Measurements from ENCODE around the gene ANKRD13A.
"Not testable (repeated sequence)": the region's sequence is repeated elsewhere in the genome, so short reads cannot be mapped to it uniquely, and the experiment has no call there.

Gene ANKRD13A

GRCh38 chr12:109983432-109984142 is 15.6 kb upstream of the ANKRD13A start:
- in situ Hi-C loops (cut with MboI; ENCODE audit: low sequenced_read_pairs): no loop called here

DNA sequence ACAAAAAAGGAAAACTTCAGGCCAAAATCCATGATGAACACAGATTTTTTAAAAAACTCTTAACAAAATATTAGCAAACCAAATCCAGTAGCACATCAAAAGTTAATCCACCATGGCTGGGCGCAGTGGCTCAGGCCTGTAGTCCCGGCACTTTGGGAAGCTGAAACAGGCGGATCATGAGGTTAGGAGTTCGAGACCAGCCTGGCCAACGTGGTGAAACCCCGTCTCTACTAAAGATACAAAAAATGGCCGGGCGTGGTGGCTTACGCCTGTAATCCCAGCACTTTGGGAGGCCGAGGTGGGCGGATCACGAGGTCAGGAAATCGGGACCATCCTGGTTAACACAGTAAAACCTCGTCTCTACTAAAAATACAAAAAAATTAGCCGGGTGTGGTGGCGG is 13.0 kb upstream of the ANKRD13A start:
- in situ Hi-C loops (cut with MboI; ENCODE audit: low sequenced_read_pairs): not testable (repeated sequence)

- in situ Hi-C loops (cut with MboI; ENCODE audit: low sequenced_read_pairs): no loop called here
Measured at GRCh38 chr12:109987615-109988014, 11.6 kb upstream of the ANKRD13A start.

DNA sequence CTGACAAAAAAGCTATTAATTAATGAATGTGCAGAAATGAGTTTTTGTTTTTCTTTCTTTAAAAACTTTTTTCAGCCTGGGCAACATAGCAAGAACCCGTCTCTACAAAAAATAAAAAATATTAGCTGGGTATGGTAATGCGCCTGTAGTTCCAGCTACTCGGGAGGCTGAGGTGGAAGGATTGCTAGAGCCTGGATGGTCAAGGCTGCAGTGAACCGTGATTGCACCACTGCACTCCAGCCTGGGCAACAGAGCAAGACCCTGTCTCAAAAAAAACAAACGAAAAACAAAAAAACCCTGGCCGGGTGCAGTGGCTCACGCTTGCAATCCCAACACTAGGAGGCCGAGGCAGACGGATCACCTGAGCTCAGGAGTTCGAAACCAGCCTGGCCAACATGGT is 11.0 kb upstream of the ANKRD13A start:
- in situ Hi-C loops (cut with MboI; ENCODE audit: low sequenced_read_pairs): no loop called here

- in situ Hi-C loops (cut with MboI; ENCODE audit: low sequenced_read_pairs): no loop called here
Measured at GRCh38 chr12:109988903-109989302, 10.3 kb upstream of the ANKRD13A start.

DNA sequence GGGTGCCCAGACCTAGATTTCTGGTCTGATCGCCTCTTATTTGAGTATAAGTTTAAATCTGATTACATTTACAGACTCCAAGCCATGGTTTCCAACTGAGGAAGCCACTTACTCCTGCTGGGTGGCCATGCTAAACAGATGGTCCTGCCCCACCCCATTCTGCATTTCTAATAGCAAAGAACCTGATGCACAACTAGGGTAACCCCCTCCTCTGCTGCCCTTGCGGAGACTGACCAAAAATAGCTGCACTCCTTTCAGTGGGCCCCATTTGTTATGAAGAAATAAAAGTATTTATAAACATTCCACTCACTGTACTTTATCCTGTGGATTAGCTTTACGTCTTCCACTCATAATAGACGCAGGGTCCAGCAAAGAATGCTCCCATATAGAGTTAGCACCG is 9.8 kb upstream of the ANKRD13A start:
- in situ Hi-C loops (cut with MboI; ENCODE audit: low sequenced_read_pairs): no loop called here

- in situ Hi-C loops (cut with MboI; ENCODE audit: low sequenced_read_pairs): no loop called here
Measured at GRCh38 chr12:109991586-109991985, 7.6 kb upstream of the ANKRD13A start.

DNA sequence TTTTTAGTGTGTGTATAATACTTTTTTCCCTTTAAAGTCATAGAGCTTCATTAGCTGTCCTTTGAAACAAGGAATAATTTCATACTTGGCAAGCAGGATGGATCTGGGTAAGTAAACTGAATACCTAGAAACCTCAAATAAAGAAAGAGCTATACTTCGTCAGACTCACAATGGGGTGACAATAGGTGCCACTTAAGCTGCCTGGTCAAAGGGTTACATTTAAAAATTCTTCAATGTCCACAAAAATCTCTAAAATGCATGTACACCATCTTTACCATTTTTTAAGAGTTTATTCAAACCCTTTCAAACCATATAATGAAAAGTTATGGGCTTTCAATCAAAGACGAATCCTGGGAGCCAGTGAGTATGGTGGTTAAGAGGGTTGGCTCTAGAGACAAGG is 6.1 kb upstream of the ANKRD13A start:
- in situ Hi-C loops (cut with MboI; ENCODE audit: low sequenced_read_pairs): no loop called here

DNA sequence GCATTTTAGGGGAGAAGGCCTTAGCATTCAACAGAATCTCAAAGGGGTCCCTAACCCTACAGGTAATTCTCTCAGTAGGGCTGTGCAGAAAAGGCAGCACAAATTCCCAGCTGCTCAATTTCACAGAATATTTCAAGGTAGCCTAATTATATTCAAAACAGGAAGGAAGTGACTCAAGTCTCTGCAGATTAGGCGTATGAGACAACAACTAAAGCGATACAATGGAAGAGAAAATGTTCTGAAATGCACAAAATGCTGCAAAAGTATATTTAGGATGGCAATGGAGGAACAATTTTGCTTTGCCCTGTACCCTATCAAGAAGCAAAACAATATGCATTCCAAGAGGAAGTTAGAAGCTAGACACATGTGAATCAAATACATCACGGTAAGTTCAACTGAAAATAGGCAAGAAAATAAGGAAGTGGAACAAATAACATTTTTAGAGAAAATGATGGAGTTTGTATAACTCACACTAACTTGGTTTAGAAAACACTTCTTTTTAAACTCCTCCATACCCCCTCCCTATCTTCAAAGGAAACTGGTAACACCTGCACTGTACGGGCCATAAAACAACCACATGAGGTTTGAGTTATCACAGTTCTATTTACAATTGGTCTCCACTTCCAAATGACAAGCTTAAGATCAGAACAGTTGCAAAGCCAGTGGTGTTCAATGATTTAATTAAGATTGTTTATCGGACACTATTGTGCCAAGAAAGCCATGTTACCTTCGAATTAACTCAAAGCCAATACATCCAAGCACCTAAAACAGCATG is 4.6 kb upstream of the ANKRD13A start:
- in situ Hi-C loops (cut with MboI; ENCODE audit: low sequenced_read_pairs): no loop called here

DNA sequence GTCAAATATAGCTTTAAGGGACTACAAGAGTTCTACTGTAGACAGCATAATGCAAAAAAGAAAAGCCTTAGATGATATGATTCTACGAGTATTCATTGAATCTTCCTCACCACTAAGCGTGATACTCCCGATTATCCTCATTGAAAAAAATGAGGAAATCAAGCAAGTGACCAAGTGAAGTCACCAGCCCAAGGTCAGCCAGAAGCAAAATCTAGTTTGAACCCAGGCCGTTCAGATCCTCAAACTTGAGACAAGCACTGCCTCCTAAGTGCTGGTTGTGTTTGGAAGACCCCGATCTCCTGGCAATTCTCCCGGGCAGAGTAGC is 3.9 kb upstream of the ANKRD13A start:
- in situ Hi-C loops (cut with MboI; ENCODE audit: low sequenced_read_pairs): no loop called here

DNA sequence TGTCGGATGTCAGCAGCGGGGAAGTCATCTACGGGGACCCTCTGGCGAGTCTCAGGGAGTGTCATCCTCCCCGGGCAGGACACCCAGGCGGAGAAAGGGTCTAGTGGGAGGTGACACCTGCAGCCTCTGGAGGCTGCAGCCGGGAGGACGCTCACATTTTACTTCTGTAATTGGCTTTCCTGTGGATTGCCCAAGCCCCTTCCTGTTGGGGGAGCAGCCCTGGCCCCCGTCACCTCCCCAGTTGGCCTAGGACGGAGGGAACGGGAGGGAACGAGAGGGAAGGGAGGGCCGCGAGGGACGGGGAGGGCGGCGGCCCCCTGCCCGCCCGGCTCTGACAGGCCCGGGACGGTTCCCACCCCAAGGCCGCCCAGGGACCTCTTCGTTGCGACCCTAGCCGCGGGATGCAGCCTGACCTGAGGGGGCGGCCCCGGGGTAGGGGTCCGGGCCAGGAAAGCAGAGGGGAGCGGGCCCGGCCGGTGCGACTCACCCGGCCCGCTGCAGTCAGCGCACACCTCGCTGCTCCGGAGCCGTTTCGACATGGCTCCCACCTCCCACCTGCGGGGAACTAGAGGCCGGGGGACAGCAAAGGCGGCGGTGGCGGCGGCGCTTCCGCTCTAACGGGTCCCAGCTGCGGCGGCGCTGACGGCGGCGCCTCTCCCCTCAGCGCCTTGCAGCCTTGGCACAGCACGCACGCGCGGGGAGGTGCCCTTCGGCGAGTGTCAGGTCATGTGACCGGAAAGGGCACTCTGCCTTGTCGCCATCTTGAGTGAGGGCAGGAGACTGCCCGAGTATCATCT is 3.3 kb upstream of the ANKRD13A start, which contains the start of gene GIT2:
Gene GIT2 (minus strand): TSS at position 683 of the 797 bp plus-strand sequence. CDS start 144 bp downstream, at position 539.
- in situ Hi-C loops (cut with MboI; ENCODE audit: low sequenced_read_pairs): no loop called here

GRCh38 chr12:109996483-109996853 is 2.8 kb upstream of the ANKRD13A start:
- in situ Hi-C loops (cut with MboI; ENCODE audit: low sequenced_read_pairs): no loop called here

DNA sequence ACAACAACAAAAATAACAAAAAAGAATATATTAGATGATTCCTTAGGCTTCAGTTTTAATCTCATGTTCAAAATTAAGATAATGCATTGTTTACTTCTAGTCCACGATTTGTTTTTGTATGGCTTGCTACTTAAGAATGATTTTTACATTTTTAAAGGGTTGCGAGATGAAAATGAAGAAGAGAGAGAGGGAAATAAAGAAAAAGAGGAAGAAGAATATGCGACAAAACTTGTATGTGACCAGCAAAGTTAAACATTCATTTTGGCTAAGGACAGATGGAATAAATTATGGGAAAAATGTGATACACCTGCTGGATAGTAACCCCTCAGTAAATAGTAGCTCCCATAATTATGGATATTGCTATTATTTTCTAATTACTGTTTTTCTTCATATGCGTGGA is 1.8 kb upstream of the ANKRD13A start:
- in situ Hi-C loops (cut with MboI; ENCODE audit: low sequenced_read_pairs): no loop called here

DNA sequence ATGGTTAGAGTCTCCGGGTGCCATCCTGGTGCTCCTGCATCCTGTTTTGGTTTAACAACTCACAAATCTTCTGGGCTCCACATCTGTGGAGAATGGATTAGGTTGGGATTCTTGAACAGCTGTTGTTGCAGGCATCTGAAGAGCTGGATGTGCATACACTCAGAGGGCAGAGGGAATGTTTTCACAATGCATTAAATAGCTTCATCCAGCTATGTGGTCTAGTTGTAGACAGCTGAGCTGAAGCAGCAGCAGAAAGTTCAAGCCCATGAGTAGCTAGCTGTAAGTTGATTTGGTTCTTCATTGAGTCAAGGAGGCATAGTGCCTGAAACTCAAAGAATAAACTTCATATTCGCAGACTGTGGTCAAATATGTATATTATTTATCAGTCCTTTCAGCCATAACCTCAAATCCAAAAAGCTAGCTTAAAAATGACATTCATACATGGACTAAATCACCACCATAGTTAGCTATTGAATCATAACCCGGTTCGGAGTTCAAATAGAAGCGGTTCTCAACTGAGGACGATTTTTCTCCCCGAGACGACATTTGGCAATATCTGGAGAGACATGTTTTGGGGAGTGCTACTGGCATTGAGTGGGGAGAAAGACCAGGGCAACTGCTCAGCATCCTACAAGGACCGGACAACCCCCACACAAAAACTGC is 858 bp upstream of the ANKRD13A start:
- in situ Hi-C loops (cut with MboI; ENCODE audit: low sequenced_read_pairs): no loop called here

DNA sequence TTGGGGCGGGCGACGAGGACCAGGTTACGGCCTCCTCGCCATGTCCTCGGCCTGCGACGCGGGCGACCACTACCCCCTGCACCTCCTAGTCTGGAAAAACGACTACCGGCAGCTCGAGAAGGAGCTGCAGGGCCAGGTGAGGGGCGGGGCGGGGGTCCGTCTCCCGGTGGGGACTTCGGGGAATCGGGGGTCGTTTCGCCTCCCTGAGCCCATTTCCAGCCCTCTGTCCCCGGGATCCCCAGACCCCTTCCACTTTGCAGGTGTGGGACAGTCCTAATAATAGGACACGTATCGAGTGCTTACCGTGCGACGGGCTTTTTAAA is 380 bp downstream of the ANKRD13A start:
- in situ Hi-C loops (cut with MboI; ENCODE audit: low sequenced_read_pairs): no loop called here

DNA sequence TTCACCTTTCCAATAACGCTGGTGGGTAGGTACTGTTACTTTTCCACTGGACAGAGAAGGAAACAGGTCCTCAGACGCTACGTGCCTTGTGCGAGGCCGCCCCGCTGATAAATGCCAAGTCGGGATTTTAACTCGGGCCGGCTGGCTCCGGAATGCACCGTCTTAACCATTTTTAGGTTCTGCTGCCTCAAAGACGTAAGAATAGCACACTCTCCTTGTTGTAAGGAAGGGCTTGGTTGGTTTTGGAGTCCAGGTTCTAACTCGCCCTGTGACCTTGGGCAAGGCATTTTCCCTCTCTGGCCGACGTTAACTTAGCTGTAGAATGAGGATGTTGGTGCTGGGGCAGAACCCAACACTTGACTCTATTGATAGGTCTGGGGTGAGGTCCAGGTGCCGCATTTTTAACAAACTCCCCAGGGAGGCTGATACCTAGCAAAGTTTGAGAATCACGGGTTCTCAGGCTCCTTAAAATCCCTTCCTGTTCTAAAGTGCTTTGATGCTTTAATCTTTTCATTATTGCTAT is 814 bp downstream of the ANKRD13A start:
- in situ Hi-C loops (cut with MboI; ENCODE audit: low sequenced_read_pairs): no loop called here

DNA sequence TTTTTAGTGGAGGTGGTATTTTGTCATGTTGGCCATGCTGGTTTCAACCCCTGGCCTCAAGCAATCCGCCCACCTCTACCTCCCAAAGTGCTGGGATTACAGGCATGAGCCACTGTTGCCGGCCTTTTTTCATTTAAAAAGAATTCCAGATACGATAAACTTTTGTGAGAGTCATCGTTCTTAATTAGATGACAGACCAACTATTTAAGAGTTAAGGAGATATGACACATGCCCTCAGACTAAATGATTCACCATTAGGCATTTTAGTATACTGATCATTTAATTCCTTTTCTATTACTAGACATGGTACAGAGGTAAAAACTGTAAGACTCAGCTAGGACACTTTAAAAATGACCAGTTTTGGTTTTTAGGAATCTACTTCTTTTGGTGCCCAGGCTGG is 2.4 kb downstream of the ANKRD13A start:
- in situ Hi-C loops (cut with MboI; ENCODE audit: low sequenced_read_pairs): no loop called here

DNA sequence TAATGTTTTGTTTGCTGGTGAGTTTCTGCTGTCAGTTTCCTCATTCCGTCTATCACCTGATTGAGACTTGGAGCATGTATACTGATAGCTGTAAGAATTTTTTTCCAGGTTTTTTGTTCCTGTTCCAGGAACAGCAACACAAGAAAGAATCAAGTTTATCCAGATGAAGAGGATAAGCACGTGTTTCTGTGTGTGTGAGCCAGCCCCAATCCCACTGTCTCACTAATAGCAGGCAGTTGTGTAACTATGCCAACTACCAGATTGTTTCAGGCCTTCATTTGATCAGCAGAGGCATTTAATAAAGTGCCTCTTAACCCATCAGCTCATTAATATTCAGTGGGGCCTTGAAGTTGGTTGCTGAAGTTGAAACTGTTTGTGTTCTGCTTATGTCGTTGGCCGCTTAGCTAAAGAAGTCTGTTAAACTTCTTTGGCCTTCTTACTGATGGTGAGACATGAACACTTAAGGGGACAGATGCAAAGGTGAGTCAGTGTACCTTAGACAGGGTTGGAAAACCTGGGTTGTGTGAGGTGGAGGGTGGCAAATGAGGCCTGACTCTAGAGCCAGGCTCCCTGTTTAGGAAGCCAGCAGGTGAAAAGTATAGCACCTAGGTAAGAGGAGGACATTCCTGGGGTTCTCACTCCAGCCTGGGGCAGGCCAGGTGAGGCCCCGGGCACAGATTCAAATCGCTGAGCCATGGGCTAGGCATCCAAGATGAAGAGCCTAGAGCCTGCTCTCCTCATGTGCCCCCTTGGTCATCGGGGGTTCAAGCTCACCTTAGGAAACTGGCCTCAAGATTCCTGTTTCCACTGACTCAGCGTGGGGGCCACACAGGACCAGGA is 3.7 kb downstream of the ANKRD13A start:
- in situ Hi-C loops (cut with MboI; ENCODE audit: low sequenced_read_pairs): no loop called here

DNA sequence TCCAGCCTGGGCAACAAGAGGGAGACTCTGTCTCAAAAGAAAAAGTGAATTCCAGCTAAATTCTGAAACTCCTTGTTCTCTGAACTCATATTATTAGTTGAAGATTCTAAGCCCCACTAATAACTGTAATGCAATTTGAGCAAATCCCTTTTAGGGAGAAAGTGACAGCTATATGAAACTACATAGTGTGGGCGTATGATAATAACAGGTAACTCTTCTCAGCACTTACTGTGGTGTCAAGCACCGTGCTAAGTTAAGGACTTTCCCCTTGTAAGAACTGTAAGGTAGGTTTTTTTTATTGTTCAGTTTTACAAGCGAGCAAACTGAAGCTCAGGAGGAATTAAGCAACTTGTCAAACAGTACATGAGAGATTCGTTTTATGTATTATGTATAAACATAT is 5.4 kb downstream of the ANKRD13A start:
- in situ Hi-C loops (cut with MboI; ENCODE audit: low sequenced_read_pairs): no loop called here

DNA sequence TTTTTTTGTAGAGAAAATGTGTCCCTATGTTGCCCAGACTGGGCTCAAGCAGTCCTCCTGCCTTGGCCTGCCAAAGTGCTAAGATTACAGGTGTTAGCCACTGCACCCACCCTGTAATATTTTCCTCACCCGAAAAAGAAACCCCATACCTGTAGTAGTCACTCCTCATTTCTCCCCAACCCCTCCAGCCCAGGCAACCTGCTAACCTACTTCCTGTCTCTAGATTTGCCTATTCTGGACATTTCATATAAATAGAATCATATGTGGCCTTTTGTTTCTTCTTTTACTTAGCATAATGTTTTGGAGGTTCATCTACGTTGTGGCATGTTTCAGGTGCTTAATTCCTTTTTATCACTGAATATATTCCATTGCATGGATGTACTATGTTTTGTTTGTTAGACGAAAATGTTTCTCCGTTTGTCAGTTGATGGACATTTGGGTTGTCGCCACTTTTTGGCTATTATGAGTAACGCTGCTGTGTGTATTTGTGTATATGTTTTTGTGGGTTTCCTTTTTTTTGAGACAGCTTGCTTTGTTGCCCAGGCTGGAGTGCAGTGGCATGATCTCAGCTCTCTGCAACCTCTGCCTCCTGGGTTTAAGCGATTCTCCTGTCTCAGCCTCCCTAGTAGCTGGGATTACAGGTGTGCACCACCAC is 6.2 kb downstream of the ANKRD13A start:
- in situ Hi-C loops (cut with MboI; ENCODE audit: low sequenced_read_pairs): no loop called here

Measured in HL-60/S4 treated with phorbol 12-myristate 13-acetate at 8.2 ng/mL for 4 days and 3 days (cell line).